ENCODE measurements around the gene EP400.

Gene EP400

DNA sequence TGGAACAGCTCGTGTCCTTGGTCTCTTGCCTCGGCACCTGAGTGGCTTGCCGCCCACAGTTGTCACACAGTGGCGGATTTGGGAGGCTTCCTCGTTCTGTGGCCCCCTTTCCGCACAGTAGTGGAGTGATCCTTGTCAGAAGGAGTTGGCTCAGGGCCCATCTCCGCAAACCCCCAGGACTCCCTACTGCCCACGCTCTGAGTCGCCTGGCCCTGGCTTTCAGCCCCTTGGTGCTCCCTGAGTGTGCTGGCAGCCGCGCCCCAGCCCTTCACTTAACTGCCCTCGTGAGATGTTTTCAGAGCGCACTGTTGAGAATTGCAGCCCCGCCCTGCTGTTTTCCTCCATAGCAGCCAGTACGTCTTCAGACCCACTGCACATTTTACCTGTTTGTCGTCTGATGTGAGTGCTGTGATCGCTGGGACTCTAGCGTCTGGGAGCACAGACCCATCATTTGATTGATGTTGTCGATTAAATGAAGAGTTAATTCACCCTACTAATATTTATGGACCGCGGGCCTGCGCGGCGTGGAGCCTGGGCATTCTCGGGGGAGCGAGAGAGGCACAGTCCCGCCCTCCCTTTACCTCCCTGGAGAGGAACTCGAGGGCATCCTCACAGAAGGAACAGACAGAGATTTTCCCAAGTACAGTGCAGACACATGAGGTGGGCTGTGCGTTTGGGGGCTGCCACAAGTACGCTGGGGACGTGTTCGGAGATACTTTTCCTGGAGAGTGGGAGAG is 102.6 kb downstream of the EP400 start:
- DNase-seq, result no peak

DNA sequence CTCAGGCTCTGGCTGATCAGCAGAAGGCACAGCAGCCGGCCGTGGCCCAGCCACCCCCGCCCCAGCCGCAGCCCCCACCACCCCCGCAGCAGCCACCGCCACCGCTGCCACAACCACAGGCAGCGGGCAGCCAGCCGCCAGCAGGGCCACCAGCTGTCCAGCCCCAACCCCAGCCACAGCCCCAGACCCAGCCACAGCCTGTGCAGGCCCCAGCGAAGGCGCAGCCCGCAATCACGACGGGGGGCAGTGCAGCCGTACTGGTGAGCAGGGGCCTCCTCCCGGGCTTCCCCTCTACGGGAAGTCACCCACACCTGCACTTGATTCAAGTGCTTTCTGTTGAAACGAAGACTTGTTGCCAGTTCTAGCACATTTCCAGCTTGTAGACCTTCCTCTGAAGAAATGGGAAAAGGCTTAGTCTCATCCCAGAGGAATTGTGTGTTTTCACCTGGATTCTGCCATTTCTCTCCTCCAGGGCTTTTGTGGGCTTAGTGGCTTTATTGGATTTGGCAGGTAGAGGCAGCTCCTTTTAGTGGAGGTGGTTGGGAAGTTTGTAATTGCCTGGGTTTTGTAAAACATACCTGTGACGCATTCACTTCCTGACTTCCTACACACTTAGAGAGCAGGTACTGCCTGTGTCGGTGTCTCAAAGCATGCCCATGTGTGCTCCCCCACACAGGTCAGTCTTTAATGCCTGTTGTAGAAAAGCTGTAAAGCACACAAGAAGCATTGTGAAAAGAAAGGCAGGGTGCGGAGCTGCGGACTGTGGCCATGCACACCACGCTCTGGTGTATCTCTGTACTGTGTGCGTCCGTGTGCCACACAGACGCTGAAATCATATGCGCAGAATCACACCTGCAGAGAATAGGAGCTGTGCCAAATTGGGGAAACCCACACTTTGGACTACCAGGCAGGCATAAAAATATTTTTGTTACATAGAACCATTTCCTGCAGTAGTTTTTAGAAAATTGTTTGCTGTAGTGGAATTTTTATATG is 103.9 kb downstream of the EP400 start:
- no peak for DNase-seq

DNA sequence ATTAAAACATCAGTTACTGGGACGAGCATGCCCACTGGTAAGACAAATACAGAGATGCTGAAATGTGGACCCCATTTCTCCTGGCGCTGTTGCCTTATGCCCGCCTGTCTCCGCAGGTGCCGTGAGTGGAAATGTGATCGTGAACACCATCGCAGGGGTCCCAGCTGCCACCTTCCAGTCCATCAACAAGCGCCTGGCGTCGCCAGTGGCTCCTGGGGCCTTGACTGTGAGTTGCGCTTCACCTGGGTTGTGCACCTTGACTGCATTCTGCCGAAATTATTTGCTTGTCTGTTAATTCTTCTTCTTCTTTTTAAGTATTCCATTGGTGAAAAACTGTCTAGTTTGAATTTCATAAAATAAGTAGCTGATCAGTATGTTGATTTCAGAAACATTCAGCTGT is 105.2 kb downstream of the EP400 start:
- DNase-seq, result no peak

DNA sequence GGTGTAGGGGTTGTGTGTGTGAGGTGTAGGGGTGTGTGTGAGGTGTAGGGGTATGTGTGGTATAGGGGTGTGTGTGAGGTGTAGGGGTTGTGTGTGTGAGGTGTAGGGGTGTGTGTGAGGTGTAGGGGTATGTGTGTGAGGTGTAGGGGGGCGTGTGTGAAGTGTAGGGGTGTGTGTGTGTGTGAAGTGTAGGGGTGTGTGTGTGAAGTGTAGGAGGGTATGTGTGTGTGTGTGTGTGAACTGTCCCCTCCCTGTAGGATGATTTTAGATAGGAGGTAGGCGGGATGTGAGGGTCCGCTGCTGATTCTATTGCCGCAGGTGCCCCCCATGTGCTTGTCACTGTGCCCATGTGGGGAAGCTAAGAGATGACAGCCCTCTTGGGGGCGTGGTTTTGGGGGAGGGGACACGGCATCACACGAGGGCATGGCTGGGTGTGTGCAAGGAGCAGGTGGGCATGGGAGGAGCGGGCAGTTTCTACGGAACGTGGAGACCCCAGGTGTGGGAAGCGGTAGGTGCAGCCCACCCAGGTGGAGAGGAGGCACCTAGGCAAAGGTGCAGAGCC is 105.9 kb downstream of the EP400 start:
- DNase-seq, result no peak

DNA sequence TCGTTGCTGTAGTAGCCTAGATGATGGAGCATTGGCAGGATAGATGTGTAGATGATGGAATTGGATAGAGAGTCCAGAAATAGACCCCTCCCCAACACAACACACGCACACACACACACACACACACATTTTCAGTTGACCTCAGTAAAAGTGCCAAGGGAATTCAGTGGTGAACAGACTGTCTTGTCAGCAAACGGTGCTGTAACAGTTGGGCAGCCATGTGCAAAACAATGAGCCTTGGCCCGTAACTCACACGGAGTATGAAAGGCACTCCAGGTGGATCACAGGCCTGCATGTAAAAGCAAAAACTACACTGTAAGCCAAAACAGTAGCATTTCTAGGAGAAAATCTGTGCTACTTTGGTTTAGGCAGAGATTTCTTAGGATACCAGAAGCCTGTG is 106.6 kb downstream of the EP400 start:
- DNase-seq, result no peak

DNA sequence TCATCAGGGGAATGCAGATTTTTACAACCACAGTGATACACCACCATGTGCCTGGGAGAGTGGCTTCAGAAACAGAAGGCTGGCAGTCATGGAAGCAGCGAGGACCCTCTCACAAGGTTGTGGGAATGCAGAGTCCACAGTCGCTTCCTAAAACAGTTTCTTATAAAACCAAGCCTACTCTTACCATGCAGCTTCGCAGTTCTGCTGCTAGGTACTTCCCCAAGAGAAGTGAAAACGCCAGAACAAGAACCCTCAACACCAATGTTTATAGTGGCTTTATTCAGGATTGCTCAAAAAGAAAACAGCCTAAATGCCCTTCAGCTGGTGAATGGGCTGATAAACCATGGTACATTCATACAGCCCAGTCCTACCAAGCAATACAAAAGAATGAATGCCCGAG is 107.2 kb downstream of the EP400 start:
- no peak for DNase-seq

DNA sequence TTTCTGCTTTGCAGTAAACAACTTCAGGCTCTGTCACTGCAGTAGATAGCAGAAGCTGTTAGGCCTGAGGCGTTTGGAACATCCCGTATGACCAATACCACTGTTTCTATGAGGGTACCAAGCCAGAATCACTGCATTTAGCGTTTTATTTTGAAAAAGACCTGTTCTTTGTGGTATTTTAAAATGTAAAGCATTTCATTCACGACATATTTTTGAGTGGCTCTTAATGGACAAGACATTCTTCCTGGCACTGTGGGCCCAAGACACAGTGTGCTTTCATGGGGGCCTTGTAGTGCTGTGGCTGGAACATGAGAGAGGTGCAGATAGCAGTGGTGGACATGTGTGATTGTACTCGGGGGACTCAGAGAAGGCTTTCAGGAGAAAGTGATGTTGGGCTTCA is 107.9 kb downstream of the EP400 start:
- DNase-seq, result no peak

DNA sequence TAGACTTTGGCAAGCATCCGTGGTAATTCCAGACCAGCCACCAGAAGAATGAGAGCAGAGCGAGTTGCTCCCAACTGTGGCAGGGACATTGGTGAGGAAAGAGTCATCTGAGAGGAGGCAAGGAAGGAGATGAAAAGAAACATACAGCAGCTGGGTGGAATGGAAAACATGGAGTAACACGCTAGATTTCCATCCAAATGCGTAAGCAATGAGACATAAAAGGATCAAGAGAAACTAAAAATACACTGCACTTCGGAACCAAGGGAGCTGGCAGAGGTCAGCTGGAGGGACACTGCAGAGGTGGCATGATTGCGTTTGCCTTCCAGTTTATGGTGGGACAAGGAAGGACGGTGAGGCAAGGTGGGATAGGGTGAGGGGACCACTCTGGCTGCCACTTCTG is 111.5 kb downstream of the EP400 start:
- DNase-seq, result no peak

DNA sequence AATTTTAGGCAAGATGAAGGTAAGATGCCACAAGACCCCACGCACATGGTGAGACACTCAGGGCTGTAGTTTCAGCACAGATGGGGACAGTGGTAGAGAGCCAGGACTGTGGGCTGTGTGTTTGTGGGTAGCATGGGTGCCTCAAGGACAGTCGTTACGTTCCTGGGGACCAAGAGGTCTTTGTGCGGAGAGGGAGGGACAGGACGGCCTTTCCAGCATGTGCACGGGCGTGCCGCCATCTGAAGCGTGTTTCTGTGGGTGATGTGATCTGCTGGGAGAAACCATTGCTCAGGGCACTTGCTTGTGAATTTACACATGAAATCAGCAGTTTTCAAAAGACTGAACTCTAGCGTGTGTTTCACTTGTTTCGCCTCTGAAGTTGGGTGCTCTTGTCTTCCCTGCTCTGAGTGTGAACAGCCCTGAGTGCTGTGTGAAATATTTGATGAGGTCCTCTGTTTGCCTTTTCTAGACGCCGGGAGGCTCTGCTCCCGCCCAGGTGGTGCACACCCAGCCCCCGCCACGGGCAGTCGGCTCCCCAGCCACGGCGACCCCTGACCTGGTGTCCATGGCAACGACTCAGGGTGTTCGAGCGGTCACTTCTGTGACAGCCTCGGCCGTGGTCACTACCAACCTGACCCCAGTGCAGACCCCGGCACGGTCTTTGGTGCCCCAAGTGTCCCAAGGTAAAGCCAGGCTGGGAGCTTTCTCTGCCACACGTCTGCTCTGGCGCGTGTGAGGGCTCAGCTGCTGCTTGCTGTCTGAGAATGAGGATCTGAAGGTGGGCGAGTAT is 112.1 kb downstream of the EP400 start:
- DNase-seq, result no peak

DNA sequence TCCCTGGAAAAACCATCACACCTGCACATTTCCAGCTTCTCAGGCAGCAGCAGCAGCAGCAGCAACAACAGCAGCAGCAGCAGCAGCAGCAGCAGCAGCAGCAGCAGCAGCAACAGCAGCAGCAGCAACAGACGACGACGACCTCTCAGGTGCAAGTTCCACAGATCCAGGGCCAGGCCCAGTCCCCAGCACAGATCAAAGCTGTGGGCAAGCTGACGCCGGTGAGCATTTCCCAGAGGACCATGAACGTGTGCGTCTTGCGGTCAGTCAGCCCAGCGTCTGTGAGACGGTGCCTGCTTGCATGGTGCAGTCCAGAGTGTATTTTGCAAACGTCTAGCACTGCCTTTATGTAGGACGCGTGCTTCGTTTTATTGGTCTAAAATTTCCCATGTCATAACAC is 112.7 kb downstream of the EP400 start:
- DNase-seq, result no peak

DNA sequence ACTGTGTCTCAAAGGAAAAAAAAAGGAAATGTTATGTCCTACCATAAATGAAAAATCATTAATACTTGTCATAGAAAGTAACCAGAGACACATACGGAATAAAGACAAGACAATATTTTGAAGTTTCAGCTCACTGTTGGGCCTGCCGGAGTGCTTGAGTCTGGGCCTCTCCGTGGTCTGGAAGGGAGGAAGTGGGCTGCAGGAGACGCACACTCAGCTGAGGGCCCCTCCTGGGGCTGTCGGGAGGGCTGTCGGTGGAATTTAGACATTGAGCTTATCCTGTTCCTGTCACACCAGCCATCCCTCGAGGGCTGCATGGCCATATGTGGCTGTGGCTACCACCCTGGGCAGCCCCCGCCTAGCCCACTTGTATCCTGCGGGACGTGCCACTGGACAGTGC is 113.7 kb downstream of the EP400 start:
- no peak for DNase-seq

DNA sequence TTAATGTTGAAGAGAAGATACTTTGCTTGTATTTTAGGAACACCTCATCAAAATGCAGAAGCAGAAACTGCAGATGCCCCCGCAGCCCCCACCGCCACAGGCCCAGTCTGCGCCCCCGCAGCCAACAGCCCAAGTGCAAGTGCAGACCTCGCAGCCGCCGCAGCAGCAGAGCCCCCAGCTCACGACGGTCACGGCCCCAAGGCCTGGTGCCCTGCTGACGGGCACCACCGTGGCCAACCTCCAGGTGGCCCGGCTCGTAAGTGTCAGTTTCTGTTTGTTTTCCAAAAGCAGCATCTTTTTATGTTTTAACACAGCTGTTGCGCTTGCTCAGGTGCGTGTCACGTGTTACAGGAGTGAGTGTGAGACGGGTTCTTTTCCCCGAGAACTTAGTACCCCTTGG is 114.9 kb downstream of the EP400 start:
- DNase-seq, result no peak

DNA sequence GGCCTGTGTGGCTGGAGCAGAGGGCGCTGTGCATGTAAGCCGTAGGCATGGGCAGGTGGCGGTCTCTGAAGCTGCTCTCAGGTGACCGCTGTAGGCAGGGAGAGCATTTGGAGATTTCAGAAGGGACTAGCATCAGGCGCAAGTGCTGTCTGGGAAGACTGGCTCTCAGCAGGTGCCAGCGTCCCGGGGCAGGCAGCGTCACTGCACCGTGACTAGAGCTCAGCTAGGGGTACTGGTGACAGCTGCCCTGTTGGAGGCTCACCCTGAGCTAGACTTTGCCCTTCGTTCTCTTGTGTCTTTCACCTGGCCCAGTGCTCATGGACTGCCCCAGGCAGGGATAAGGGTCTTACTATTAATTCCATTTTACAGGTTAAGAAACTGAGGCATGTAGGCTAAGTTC is 115.5 kb downstream of the EP400 start:
- DNase-seq, result no peak

DNA sequence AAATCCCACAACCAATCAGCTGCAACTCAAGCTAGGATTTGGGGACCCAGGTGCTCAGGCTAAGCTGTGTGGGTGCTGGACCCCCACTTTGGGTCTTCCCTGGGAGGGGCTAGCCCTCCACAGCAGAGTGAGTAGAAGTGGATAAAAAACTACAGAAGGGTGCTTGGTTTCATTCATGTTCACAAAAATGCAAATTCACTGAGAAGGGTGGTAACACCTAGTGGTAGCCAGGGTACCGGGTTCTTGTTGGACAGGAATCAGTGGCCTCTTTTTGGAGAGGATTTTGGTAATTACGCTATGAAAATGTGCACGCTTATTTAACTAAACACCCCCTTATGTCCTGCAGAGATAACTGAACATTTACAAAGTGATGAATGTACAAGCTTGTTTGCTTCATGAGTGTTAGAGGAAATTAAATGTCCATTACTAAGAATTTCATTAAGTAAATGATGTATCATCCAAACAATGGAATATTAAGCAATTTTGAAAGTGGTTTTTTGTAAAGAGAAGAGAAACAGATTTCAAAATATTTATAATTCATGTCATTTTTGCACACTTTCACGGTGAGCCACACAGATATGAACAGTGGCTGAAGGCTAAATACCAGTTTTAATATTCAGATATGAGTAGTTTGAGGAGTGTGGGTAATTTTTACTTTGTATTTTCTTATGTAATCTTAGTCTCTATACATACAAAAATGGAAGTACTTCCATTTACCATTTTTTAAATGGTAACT is 116.0 kb downstream of the EP400 start:
- no peak for DNase-seq

DNA sequence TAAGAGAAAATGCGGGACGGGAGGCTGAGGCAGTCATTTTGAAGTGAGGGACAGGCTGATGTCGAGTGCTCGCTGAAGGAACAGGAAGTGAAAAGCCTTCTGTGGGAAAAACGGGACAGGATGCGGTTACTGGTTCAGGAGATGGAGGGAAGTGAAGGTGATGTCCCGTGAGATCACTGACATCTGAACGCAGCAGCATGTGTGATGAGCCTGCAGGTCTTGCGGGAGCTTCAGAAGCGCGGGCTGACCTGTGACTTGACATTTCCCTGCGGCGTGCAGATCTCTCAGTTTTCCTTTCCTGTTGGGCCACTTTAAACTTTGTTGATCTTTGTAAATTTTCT is 116.6 kb downstream of the EP400 start:
- DNase-seq, result no peak

DNA sequence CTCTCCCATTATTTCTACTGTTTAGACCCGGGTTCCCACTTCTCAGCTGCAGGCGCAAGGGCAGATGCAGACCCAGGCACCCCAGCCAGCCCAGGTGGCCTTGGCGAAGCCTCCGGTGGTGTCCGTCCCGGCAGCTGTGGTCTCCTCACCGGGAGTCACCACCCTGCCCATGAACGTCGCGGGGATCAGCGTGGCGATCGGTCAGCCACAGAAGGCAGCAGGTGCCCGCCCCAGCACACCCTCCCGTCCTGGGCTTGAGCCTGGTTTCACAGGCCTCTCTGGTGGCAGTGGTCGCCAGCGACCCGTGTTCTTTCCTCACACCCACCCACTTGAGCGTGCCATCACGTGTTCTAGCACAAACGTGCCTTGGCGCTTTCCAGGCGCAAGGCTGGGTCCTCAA is 117.0 kb downstream of the EP400 start:
- DNase-seq, result no peak

DNA sequence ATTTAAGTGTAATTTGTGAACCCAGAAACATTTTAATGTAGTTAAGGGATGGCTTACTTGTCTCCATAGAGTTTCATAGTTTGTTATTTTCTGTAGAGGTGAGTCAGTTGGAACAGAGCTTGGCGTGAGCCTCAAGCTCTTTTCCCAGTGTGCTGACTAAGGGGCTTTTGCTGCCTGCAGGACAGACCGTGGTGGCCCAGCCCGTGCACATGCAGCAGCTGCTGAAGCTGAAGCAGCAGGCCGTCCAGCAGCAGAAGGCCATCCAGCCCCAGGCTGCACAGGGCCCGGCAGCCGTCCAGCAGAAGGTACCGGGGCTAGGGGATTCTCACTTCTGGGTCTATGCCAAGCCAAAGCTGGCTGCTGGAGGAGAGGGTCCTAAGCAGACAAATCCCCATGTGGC is 117.4 kb downstream of the EP400 start:
- DNase-seq, result no peak

DNA sequence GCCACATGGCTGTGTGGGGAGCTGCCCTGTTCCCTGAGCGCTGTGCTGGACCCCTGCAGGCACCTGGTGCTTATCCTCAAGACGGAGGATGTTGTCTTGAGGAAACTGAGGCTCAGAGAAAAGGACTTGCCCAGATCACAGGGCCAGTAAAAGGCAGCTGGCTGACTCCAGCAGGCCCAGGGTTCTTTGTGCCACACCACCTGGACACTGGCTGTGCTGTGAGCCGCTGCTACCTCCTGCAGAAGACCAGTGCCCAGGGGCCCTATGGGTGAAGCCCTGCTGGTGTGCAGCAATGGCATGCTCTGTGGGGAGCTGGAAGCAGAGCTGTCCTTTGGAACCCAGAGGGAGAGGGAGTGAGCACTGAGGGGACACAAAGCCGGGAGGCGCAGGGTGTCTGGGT is 118.5 kb downstream of the EP400 start:
- no peak for DNase-seq

DNA sequence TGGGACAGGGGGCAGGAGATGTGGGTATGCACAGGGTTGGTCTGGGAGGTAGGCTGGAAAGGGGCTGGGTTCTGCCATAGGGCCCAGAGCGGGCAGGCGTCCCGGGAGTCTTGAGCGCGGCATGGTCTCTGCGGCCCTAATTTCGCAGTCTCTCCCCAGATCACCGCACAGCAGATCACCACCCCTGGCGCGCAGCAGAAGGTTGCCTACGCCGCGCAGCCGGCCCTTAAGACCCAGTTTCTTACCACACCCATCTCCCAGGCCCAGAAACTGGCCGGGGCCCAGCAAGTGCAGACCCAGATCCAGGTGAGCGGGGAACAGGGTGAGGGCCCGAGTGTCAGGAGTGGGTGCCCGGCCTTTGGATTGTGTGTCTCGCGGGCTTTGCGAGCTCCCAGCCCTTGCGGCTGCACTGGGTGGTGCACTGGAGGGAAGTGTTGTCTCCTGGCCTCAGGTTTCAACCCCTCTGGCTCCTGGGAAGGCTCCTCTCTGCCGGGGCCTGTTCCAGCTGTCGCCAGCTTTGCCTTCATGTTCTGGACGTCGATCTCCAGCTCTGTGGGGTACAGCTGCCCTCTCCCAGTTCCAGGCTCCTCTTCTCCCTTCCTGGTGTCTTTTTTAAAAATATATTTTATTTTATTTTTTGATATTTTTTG is 119.7 kb downstream of the EP400 start:
- no peak for DNase-seq

DNA sequence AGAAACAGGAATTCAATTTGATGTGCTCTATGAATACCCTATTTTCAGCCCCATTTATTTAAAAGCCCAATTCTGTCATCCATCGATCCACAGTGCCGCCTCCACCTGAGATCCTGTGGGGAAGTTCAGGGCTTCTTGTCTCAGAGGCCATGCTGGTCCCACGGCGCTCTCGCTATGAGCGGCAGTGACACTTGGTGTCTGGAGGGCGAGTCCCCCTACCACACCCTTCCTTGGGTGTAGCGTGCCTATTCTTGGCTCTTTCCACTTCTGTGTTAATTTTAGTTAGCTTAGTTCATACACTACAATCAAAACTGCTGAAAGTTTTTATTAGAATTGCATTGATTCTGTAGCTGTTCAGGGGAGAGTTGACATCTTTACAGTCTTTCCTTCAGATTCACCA is 120.6 kb downstream of the EP400 start:
- DNase-seq, result no peak

DNA sequence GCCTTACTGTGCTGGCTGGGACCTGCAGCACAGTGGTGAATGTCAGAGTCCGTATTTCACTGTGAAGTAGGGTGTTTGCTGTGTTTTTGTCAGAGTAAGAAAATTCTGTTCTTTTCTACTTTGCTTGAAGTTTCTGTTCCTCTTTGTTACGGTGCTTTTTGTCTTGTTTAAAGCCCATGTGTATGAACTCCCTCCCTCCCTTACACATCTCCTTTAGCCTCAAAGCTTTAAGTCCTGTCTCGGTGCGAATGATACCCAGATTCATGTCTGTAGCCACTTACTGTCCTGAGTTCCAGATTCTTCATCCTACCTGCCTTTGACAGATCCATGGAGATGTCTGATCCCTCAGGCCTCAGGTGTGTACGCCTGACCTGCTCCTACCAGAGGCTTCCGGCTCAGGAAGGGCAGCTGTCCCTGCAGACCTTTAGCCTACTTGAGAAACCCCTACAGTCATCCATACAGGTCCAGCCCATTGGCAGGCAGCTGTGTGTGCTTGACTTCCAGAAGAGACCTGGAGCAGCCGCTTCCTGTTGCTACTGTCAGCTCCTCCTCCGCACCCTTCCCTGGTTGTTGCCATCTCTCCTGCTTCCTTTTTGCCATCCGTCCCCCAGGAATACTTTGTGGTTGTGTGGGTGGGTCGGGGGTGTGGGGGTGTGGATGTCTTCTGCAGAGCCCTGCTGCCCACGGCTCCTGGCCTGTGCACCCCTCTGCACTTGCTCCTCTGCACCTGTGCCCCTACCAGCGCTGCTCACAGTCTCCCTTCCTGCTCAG is 121.5 kb downstream of the EP400 start:
- DNase-seq, result no peak

Measured in NCI-H526 treated with DMSO at 0.1 percent for 48 hours (cell line).